Esophagus squamous epithelium (tissue), 5 donors: ENCODE results near the gene SMU1. TPM values are rescaled to one million over a fixed set of nuclear protein-coding genes. Genes with fewer than 3 reads are reported as not detected.

Experiments used
- DNase-seq: peaks from one replicate; lab custom pipeline; 2025; lab: John Stamatoyannopoulos, UW
- H3K27ac ChIP-seq, 4 donors: fragments of 200-600 bp; sonication (generic); one replicate each; pipeline ENCODE4 v1.5.1; 2016 to 2019; ENCODE audit warnings: mild to moderate bottlenecking in 1 of 4
- H3K27me3 ChIP-seq, 4 donors: fragments of 200-600 bp; sonication (generic); 1 replicate in 3 of 4; 2 replicates in 1 of 4; pipeline versions ENCODE4 v1.5.1 to v1.6.0; 2017 to 2021; ENCODE audit warnings: antibody characterized with exemption in 1 of 4
- H3K36me3 ChIP-seq, 3 donors: fragments of 200-600 bp; sonication (generic); one replicate each; pipeline ENCODE4 v1.5.1; 2016 to 2019
- H3K4me1 ChIP-seq, 3 donors: fragments of 200-600 bp; sonication (generic); one replicate each; pipeline ENCODE4 v1.5.1; 2017 to 2019
- H3K4me3 ChIP-seq, 4 donors: fragments of 200-600 bp; sonication (generic); 1 replicate in 3 of 4; 2 replicates in 1 of 4; pipeline ENCODE4 v1.5.1; 2016 to 2019; ENCODE audit warnings: mild to moderate bottlenecking in 2 of 4, moderate library complexity in 1 of 4
- H3K9me3 ChIP-seq, 3 donors: fragments of 200-600 bp; sonication (generic); one replicate each; pipeline ENCODE4 v1.5.1; 2016 to 2019
- CTCF ChIP-seq, 6 experiments: fragments of 450-650 bp in 4 of 6; fragments of 200-600 bp in 2 of 6; sonication (generic) in 2 of 6; IDR thresholded peaks; one replicate each; pipeline ENCODE4 v1.5.1; 2016 to 2019; ENCODE audit warnings: antibody characterized with exemption in 6 of 6, mild to moderate bottlenecking in 4 of 6, moderate library complexity in 4 of 6
- POLR2A ChIP-seq, 4 donors: fragments of 450-650 bp; IDR thresholded peaks; one replicate each; pipeline ENCODE4 v1.6.1; 2017; ENCODE audit warnings: antibody characterized with exemption in 4 of 4, mild to moderate bottlenecking in 4 of 4, moderate library complexity in 3 of 4
- WGBS, 2 donors: methylation state at CpG; one replicate each; pipeline ENCODE4 v1.1.5; 2018; 5-methylcytosine and 5-hydroxymethylcytosine counted together
- intact Hi-C: fragments of 100-400 bp; cut with DNase I; formaldehyde crosslinking; loops from one replicate; pipeline ENCODE4 v1.15.0; 2022
- total RNA-seq, 4 donors: library from RNA; depleted of rRNA; stranded (reverse); fragments of >200 nt; gene quantifications; one replicate each; pipeline ENCODE4 v1.1.0, GENCODE V29; 2016
- donor health status: DM: yes; HTN: yes; CAD: no.

The SMU1 gene
- total RNA-seq, 4 donors from 2014 or later: 9.4 to 19.1 (median 13.6) TPM

DNA sequence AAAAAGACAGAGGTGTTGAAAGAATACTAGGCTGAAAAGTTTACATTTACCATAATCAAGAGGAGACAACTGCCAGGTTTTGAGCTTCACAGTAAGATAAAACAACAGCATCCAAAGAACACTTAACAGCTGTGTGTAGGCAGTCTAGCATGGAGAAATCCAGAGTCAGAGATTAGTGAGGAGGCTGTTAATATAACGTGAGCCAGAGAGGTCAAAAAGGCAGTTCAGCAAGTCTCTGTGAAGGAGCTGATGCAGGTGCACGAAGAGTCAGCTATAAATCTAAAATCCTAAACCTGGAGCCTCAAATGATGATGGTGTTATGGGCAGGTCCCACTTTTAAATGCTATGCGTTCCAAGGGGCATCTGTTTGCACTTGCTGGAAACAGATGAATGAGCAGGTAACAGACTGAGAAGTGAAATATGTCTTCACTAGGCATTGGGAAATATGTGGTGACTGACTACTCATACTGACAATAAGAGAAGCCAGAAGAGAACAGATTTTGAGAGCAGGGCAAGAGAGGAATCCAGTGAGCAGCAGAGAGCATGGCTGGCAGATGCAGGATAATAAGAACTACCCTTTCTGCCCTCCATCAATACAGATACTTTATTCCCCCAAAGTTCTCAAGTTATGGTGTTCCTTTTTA lies 83.8 kb downstream of the SMU1 start:
- Histone ChIP-seq H3K9me3 (no peaks in the 10 kb centered on the region), H3K27ac (no peak overlapping the region), H3K27me3 (no peaks in the 10 kb centered on the region), H3K36me3 (peaks cover 5 to 76% (median 20%) of the 10 kb centered on the region in 3 donors), H3K4me3 (no peak overlapping the region), H3K4me1 (peaks cover 0 to 13% (median 0%) of the 10 kb centered on the region in 3 donors)
- TF ChIP-seq POLR2A (IDR thresholded peaks at IDR 0.05): no peak
- no peak for TF ChIP-seq CTCF (IDR thresholded peaks at IDR 0.05)
- no peak for DNase-seq
- intact Hi-C loops: no loop called here
- 35 to 52% methylated on average over 3 of the region's 3 CpGs for WGBS, 2 donors

GRCh38 chr9:32991897-32992594 lies 84.4 kb downstream of the SMU1 start:
- H3K4me3 ChIP-seq: no peak overlapping the region
- H3K36me3 ChIP-seq: peaks cover 12 to 80% (median 26%) of the 10 kb centered on the region in 3 donors
- no peaks in the 10 kb centered on the region for H3K9me3 ChIP-seq
- intact Hi-C loops: no loop called here
- WGBS, 2 donors: 71 to 80% methylated on average over 6 of the region's 6 CpGs
- TF ChIP-seq POLR2A (IDR thresholded peaks at IDR 0.05) (no peak), CTCF (IDR thresholded peaks at IDR 0.05) (no peak)
- DNase-seq: no peak
- no peak overlapping the region for H3K27ac ChIP-seq
- no peaks in the 10 kb centered on the region for H3K27me3 ChIP-seq
- peaks cover 0 to 13% (median 0%) of the 10 kb centered on the region in 3 donors for H3K4me1 ChIP-seq

Other genes starting within 250 kb of the SMU1 start
- gene APTX, start 75.0 kb downstream of the SMU1 start, total RNA-seq: 10 to 100 TPM; 14.3 to 35.6 (median 33.8) TPM
- gene DNAJA1, start 51.4 kb downstream of the SMU1 start, total RNA-seq: 10 to 100 TPM; 44.4 to 79.5 (median 58.3) TPM
- gene B4GALT1, start 90.7 kb upstream of the SMU1 start, total RNA-seq: 10 to 100 TPM; 42.3 to 60.4 (median 47.9) TPM
- not detected for gene SPINK4, start 163.5 kb upstream of the SMU1 start, total RNA-seq
- 100 to 1,000 TPM in 1 of 4 donors, 10 to 100 TPM in 3; 73.2 to 101 (median 91.0) TPM for gene BAG1, start 188.0 kb upstream of the SMU1 start, total RNA-seq
- gene CHMP5, start 188.4 kb upstream of the SMU1 start, total RNA-seq: 10 to 100 TPM; 37.7 to 62.5 (median 54.2) TPM
- 10 to 100 TPM; 19.7 to 47.7 (median 27.2) TPM for gene NFX1, start 213.8 kb upstream of the SMU1 start, total RNA-seq